HEK293 (cell line): ENCODE data around the gene DDX24.

Experiments
- CTCF ChIA-PET: fragments of 350-600 bp; formaldehyde crosslinking; extraction: SDS; loops from one replicate; lab custom pipeline; 2021; ENCODE audit warnings: antibody characterized with exemption; lab: Yijun Ruan, JAX
- POLR2A ChIA-PET: fragments of 300-600 bp; formaldehyde crosslinking; extraction: SDS; loops from one replicate; lab custom pipeline; 2020; ENCODE audit warnings: antibody characterized with exemption, inconsistent platforms; lab: Yijun Ruan, JAX
- H3K27ac ChIP-seq: fragments of 200-500 bp; sonication (Bioruptor generic); 2 replicates; pipeline ENCODE4 v1.5.1; 2014; ENCODE audit warnings: low read depth, low read length, control low read depth, inconsistent platforms; ENCODE audit errors: extremely low read depth
- H3K36me3 ChIP-seq, 2 experiments: fragments of 200-500 bp in 1 of 2; sonication (Bioruptor generic) in 1 of 2; 1 replicate in 1 of 2; 2 replicates in 1 of 2; pipeline ENCODE4 v1.5.1; 2014 to 2017; ENCODE audit warnings: inconsistent platforms in 2 of 2, low read length in 2 of 2; ENCODE audit not compliant: control insufficient read depth in 2 of 2, insufficient read depth in 1 of 2
- H3K4me1 ChIP-seq: fragments of 200-500 bp; sonication (Bioruptor generic); 2 replicates; pipeline ENCODE4 v1.5.1; 2014; ENCODE audit warnings: mild to moderate bottlenecking, low read length, inconsistent platforms; ENCODE audit not compliant: control insufficient read depth, insufficient read depth
- H3K4me3 ChIP-seq: 2 replicates; pipeline ENCODE4 v1.5.1; 2011; ENCODE audit warnings: low read depth, mild to moderate bottlenecking, control low read depth, low read length, moderate library complexity
- H3K9me3 ChIP-seq: fragments of 200-500 bp; sonication (Bioruptor generic); 2 replicates; pipeline ENCODE4 v1.5.1; 2014; ENCODE audit warnings: low read depth, low read length, inconsistent platforms; ENCODE audit not compliant: control insufficient read depth, insufficient read depth
- EGR2 ChIP-seq: fragments of 450-650 bp; formaldehyde crosslinking; IDR thresholded peaks from 2 replicates; pipeline ENCODE4 v1.5.1; 2016; ENCODE audit warnings: low read depth, missing biosample characterization, missing genetic modification characterization
- GLIS1 ChIP-seq: fragments of 450-650 bp; formaldehyde crosslinking; IDR thresholded peaks from 2 replicates; pipeline ENCODE4 v1.5.1; 2016; ENCODE audit warnings: missing biosample characterization, missing genetic modification characterization
- OVOL3 ChIP-seq: fragments of 450-650 bp; formaldehyde crosslinking; IDR thresholded peaks from 2 replicates; pipeline ENCODE4 v1.5.1; 2016; ENCODE audit warnings: missing biosample characterization, missing genetic modification characterization
- PRDM1 ChIP-seq: fragments of 450-650 bp; formaldehyde crosslinking; IDR thresholded peaks from 2 replicates; pipeline ENCODE4; 2016; ENCODE audit warnings: missing biosample characterization, missing genetic modification characterization
- SCRT1 ChIP-seq: fragments of 450-650 bp; formaldehyde crosslinking; IDR thresholded peaks from 2 replicates; pipeline ENCODE4 v1.5.1; 2016; ENCODE audit warnings: missing biosample characterization, missing genetic modification characterization, borderline replicate concordance
- SP7 ChIP-seq: fragments of 450-650 bp; formaldehyde crosslinking; IDR thresholded peaks from 2 replicates; pipeline ENCODE4 v1.5.1; 2016; ENCODE audit warnings: missing biosample characterization, missing genetic modification characterization
- ZFHX2 ChIP-seq: fragments of 450-650 bp; formaldehyde crosslinking; conservative IDR thresholded peaks from 2 replicates; pipeline ENCODE4 v1.5.1; 2016; ENCODE audit warnings: missing biosample characterization, missing genetic modification characterization
- ZFP3 ChIP-seq: fragments of 450-650 bp; formaldehyde crosslinking; IDR thresholded peaks from 2 replicates; pipeline ENCODE4 v1.5.1; 2016; ENCODE audit warnings: low read depth, missing biosample characterization, missing genetic modification characterization
- ZIC2 ChIP-seq: fragments of 450-650 bp; formaldehyde crosslinking; IDR thresholded peaks from 2 replicates; pipeline ENCODE4 v1.5.1; 2016; ENCODE audit warnings: missing biosample characterization, missing genetic modification characterization
- ZNF10 ChIP-seq: fragments of 450-650 bp; formaldehyde crosslinking; IDR thresholded peaks from 2 replicates; pipeline ENCODE4 v1.5.1; 2017; ENCODE audit warnings: missing biosample characterization, missing genetic modification characterization
- ZNF211 ChIP-seq: fragments of 450-650 bp; formaldehyde crosslinking; IDR thresholded peaks from 2 replicates; pipeline ENCODE4 v1.5.1; 2016; ENCODE audit warnings: low read depth, missing biosample characterization, missing genetic modification characterization
- ZNF513 ChIP-seq: fragments of 450-650 bp; IDR thresholded peaks from 2 replicates; pipeline ENCODE4 v1.5.1; 2018; ENCODE audit warnings: missing biosample characterization, missing genetic modification characterization
- ZNF704 ChIP-seq: fragments of 450-650 bp; formaldehyde crosslinking; IDR thresholded peaks from 2 replicates; pipeline ENCODE4 v1.5.1; 2016; ENCODE audit warnings: missing biosample characterization, missing genetic modification characterization
- ZNF747 ChIP-seq: fragments of 450-650 bp; formaldehyde crosslinking; IDR thresholded peaks from 2 replicates; pipeline ENCODE4 v1.5.1; 2016; ENCODE audit warnings: missing biosample characterization, missing genetic modification characterization
- ZNF768 ChIP-seq: fragments of 450-650 bp; formaldehyde crosslinking; IDR thresholded peaks from 2 replicates; pipeline ENCODE4 v1.5.1; 2018; ENCODE audit warnings: missing biosample characterization, mild to moderate bottlenecking, missing genetic modification characterization
- ZNF776 ChIP-seq: fragments of 450-650 bp; formaldehyde crosslinking; IDR thresholded peaks from 2 replicates; pipeline ENCODE4 v1.5.0; 2017; ENCODE audit warnings: missing biosample characterization, missing genetic modification characterization, borderline replicate concordance
- TF ChIP-seq, protein P1 (sequence below): fragments of 450-650 bp; formaldehyde crosslinking; IDR thresholded peaks from 2 replicates; pipeline ENCODE4 v1.5.1; 2016; ENCODE audit warnings: missing biosample characterization, missing genetic modification characterization, low read depth
- TF ChIP-seq, protein P2 (sequence below): fragments of 450-650 bp; formaldehyde crosslinking; IDR thresholded peaks from 2 replicates; pipeline ENCODE4 v1.5.1; 2016; ENCODE audit warnings: missing biosample characterization, missing genetic modification characterization
- TF ChIP-seq, protein P3 (sequence below): fragments of 450-650 bp; formaldehyde crosslinking; IDR thresholded peaks from 2 replicates; pipeline ENCODE4 v1.5.1; 2016; ENCODE audit warnings: missing biosample characterization, missing genetic modification characterization

Gene DDX24

DNA sequence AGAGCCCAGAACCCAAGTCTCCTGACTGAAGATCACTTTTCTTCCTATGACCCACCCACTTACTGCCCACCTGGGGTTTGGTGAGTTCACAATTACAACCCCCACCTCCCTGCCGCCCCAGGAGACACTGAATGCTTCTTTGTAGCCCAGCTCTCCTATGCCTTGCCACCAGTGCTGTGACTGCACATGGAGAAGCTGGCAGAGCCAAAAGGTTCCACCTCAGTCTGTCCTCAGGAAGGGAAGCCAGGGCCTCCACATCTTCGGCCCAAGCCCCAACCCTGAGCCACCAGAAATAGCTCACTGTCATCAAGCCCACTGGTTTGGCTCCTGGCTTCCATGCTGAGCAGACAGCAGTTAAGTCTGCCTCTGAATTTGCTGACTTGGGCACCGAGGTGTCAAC, 29.2 kb downstream of the DDX24 start:
- Histone ChIP-seq H3K4me1 (peaks cover 4% of the 10 kb centered on the region; the same call in 1 of the 2 replicates), H3K27ac (no peak overlapping the region), H3K4me3 (no peak overlapping the region), H3K9me3 (no peaks in the 10 kb centered on the region), H3K36me3 (peaks cover 47 to 96% of the 10 kb centered on the region in 2 experiments)
- POLR2A ChIA-PET = no interaction called here
- CTCF ChIA-PET = interaction anchor here (0.6 to 5.2 kb wide), 7 partner anchors 11 to 603 kb away, joined by 3 to 33 read pairs (median 5); no protein-coding TSS in a partner anchor
- peak; percentile 54 for TF ChIP-seq ZFHX2 (tag by site-specific recombination)
- peak; percentile 80 for TF ChIP-seq EGR2 (tag by site-specific recombination)
- no peak for TF ChIP-seq SCRT1
- TF ChIP-seq ZIC2 (tag by site-specific recombination) = peak; percentile 41
- TF ChIP-seq ZNF513 (tag by site-specific recombination) = no peak

DNA sequence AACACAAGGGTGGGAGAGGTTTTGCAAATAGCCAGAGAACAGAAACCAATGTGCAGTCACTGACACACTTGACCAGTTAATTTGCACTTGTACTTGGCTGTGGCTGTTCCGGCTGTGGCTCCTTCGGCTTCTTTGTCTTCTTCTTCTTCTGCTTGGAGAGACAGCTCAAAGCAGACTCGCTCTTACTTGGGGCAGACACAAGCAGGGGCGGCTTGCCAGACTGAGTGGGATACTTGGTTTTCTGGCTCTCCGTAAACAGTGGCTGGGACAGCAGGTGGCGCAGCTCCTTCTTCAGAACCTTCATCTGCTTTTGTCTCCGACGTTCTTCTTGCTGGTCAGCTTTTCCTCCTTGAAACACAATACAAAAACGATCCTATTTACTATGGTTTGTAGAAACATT, 29.9 kb downstream of the DDX24 start:
- ChIA-PET POLR2A (no interaction called here), CTCF (interaction anchor here (0.6 to 5.2 kb wide), 10 partner anchors 15 to 229 kb away, joined by 3 to 33 read pairs (median 6); no protein-coding TSS in a partner anchor)
- peaks cover 4% of the 10 kb centered on the region; the same call in 1 of the 2 replicates for H3K4me1 ChIP-seq
- H3K36me3 ChIP-seq = peaks cover 43 to 96% of the 10 kb centered on the region in 2 experiments
- no peak for TF ChIP-seq OVOL3 (tag by site-specific recombination)
- no peak for TF ChIP-seq GLIS1 (tag by site-specific recombination)
- TF ChIP-seq ZFP3 = no peak
- TF ChIP-seq, protein P1, sequence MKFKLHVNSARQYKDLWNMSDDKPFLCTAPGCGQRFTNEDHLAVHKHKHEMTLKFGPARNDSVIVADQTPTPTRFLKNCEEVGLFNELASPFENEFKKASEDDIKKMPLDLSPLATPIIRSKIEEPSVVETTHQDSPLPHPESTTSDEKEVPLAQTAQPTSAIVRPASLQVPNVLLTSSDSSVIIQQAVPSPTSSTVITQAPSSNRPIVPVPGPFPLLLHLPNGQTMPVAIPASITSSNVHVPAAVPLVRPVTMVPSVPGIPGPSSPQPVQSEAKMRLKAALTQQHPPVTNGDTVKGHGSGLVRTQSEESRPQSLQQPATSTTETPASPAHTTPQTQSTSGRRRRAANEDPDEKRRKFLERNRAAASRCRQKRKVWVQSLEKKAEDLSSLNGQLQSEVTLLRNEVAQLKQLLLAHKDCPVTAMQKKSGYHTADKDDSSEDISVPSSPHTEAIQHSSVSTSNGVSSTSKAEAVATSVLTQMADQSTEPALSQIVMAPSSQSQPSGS (tag by site-specific recombination) = no peak
- no peak for TF ChIP-seq PRDM1 (tag by site-specific recombination)
- peak; percentile 28; the same call in 1 of the 2 replicates for TF ChIP-seq ZNF10 (tag by site-specific recombination)
- TF ChIP-seq, protein P2, sequence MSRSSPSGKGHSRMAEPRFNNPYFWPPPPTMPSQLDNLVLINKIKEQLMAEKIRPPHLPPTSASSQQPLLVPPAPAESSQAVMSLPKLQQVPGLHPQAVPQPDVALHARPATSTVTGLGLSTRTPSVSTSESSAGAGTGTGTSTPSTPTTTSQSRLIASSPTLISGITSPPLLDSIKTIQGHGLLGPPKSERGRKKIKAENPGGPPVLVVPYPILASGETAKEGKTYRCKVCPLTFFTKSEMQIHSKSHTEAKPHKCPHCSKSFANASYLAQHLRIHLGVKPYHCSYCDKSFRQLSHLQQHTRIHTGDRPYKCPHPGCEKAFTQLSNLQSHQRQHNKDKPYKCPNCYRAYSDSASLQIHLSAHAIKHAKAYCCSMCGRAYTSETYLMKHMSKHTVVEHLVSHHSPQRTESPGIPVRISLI (tag by site-specific recombination) = no peak
- TF ChIP-seq ZNF776 (tag by site-specific recombination) = no peak
- no peak for TF ChIP-seq ZNF768 (tag by site-specific recombination)
- TF ChIP-seq SP7 (tag by site-specific recombination) = no peak
- no peak for TF ChIP-seq ZNF211 (tag by site-specific recombination)
- no peak for TF ChIP-seq ZNF747 (tag by site-specific recombination)
- TF ChIP-seq, protein P3, sequence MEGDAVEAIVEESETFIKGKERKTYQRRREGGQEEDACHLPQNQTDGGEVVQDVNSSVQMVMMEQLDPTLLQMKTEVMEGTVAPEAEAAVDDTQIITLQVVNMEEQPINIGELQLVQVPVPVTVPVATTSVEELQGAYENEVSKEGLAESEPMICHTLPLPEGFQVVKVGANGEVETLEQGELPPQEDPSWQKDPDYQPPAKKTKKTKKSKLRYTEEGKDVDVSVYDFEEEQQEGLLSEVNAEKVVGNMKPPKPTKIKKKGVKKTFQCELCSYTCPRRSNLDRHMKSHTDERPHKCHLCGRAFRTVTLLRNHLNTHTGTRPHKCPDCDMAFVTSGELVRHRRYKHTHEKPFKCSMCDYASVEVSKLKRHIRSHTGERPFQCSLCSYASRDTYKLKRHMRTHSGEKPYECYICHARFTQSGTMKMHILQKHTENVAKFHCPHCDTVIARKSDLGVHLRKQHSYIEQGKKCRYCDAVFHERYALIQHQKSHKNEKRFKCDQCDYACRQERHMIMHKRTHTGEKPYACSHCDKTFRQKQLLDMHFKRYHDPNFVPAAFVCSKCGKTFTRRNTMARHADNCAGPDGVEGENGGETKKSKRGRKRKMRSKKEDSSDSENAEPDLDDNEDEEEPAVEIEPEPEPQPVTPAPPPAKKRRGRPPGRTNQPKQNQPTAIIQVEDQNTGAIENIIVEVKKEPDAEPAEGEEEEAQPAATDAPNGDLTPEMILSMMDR (tag by site-specific recombination) = peak; percentile 41; the same call in 1 of the 2 replicates
- TF ChIP-seq ZNF704 = no peak
- no peaks in the 10 kb centered on the region for H3K9me3 ChIP-seq
- H3K4me3 ChIP-seq = no peak overlapping the region
- no peak overlapping the region for H3K27ac ChIP-seq
